Measurements from ENCODE around the gene PPM1N.

The PPM1N gene, protein sequence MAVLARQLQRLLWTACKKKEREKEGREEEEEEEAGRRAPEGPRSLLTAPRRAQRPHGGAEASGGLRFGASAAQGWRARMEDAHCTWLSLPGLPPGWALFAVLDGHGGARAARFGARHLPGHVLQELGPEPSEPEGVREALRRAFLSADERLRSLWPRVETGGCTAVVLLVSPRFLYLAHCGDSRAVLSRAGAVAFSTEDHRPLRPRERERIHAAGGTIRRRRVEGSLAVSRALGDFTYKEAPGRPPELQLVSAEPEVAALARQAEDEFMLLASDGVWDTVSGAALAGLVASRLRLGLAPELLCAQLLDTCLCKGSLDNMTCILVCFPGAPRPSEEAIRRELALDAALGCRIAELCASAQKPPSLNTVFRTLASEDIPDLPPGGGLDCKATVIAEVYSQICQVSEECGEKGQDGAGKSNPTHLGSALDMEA

DNA sequence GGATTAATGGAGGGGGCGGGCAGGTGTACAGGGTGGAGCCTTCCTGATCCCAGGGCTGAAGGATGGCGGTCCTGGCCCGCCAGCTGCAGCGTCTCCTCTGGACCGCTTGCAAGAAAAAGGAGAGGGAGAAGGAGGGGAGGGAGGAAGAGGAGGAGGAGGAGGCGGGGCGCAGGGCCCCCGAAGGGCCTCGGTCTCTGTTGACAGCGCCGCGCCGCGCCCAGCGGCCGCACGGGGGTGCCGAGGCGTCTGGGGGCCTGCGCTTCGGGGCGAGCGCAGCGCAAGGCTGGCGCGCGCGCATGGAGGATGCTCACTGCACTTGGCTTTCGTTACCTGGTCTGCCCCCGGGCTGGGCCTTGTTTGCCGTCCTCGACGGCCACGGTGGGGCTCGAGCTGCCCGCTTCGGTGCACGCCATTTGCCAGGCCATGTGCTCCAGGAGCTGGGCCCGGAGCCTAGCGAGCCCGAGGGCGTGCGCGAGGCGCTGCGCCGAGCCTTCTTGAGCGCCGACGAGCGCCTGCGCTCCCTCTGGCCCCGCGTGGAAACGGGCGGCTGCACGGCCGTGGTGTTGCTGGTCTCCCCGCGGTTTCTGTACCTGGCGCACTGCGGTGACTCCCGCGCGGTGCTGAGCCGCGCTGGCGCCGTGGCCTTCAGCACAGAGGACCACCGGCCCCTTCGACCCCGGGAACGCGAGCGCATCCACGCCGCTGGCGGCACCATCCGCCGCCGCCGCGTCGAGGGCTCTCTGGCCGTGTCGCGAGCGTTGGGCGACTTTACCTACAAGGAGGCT lies at the start of gene PPM1N:
TSS of gene PPM1N (plus strand) at position 33 of the 785 bp plus-strand sequence. CDS start at position 63, 30 bp downstream.
- peak; percentile 53 for DNase-seq

DNA sequence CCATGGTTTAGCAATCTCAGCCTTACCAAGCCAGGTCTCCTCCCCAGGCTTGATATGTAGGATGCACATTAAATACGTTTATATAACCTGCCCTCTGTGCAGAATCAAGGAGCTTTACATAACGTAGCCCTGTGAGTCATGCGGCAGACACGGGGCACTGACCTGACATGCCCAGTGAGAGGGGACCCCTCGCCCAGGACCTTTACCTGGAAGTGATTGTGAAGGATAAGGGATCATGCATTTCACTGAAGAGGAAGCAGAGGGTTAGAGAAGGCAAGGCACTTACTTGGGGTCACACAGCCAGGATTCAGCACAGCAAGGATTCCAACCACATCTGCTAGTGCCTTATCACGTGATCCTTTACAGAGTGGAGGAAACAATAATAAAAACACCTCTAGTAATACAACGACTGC lies 49.4 kb upstream of the PPM1N start:
- DNase-seq = peak; percentile 6

DNA sequence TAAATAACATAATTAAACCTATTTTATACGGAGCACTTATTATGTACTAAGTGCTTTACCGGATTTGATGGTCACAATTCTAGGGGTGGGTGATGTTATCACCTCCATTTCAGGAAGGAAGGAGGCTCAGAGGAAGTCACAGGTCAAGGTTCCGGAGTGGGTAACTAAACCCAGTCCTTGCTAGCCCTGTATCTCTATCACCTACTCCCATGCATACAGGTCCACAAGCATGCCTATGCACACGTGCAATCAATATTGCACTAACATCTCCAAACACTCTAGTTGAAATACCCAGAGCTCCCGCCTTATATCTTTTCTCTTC lies 48.3 kb upstream of the PPM1N start:
- DNase-seq = no peak

DNA sequence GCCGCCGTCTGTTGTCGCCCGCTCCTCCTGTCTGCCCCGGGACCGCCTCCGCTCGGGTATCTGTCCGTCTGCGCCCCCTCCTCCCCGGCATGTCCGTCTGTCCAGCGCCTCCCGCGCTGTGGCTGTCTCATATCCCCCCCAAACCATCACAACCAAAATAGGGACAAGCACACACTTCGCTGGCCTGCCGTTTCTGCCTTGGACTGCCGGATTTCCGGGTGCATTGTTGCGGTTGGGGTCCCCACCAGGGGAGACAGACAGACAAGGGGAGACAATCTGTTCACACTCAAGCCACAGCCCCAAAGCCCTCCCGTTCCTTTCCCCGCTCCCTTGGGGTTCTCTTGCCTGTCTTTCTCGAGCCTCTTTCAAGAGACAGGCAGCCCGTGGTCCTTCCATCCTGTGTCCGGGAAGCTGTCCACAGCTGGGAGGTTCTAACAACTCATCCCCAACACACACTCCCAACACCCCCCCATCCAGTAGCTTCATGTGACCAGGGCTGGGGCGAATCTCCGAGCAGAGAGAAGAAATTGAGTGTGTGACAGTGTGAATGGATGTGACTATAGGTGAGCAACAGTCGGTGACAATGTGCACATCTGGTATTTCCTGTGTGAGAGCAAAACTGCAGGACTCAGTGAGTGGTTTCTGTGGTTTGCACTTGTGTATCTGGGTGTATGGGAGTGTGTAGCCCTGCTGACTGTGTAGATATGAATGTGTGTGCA lies 47.0 kb upstream of the PPM1N start:
- peak; percentile 83 for DNase-seq

DNA sequence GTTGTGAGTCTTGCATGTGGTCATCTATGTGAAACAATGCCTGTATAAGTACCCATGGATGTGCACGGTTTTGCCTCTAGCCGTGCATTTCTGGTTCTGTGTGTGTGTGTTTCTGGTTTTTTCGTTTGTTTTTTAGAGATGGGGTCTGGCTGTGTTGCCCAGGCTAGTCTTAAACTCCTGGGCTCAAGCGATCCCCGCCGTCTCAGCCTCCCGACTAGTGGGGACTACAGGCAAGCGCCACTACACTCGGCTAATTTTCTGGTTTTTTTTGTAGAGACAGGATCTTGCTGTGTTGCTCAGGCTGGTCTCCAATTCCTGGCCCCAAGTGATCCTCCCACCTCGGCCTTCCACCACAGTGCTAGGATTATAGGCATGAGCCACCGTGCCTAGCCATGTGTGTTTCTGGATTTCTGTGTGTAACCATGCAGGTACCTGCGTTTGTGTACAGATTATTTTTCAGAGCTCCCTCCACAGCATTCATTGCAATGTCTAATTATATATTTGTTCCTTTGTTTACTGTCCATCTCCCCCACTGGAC lies 46.3 kb upstream of the PPM1N start:
- DNase-seq = no peak

DNA sequence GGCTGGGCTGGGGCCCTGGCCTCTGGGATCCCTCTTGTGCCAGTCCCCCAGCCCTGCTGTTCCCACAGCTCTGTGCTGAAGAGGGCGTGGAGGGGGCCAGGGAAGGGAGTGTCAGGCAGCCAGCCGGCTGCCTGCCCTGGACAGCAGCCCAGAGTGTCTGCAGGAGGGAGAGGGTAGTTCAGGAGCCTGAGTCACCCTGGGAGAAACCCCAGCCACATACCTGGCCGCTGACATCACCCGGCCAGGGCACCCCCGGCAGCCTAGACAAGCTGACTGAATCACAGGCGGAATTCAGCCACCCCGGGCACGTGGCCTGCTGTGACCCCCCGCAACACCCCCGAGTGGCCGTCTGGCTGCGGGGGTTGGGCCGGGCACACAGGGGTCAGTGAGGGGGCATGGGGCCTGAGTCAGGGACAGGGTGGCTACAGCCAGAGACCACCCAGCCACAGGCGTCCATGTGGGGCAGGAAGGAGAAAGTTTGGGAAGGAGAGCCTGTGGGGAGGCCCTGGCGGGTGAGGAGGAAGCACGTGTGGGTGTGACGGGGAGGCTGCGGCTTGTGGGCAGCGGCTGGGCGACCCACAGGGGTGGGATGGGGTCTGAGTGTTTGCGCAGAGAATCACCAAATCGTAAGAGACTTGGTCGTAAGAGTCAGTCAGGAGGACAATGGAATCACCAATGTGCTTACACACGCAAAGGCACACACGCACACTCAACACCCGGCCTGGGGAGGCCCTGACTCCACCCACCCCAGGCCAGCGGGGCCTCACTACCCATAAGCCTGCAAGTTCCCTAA lies 42.3 kb upstream of the PPM1N start:
- DNase-seq = peak; percentile 91

DNA sequence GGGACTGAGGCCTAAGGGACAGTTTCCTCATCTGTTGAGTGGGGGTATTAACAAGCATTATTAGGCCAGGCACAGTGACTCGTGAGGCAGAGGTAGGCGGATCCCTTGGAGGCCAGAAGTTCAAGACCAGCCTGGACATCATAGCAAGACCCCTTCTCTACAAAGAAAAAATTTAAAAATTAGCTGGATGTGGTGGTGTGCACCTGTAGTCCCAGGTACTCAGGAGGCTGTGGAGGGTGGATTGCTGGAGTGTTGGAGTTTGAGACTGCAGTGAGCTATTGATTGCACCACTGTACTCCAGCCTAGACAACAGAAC lies 41.8 kb upstream of the PPM1N start:
- DNase-seq = no peak

DNA sequence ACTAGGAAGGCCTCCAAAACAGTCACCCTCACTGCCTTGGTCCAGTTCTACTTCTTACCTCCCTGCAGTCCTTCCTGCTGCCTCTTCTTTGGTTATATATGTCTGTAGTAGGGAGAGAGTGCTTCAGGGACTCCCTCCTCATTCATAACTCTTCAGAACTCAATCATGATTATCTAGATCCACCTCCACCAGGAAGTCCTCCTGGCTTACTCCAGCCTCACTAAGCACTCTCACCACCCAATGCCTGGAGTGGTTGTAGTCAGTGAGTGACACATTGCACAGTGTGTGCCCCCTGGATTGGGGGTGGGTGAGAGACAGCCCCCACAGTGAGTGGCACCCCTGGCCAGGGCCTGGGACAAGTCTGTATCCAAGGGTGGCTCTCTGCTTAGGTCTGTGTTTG lies 40.5 kb upstream of the PPM1N start:
- no peak for DNase-seq

DNA sequence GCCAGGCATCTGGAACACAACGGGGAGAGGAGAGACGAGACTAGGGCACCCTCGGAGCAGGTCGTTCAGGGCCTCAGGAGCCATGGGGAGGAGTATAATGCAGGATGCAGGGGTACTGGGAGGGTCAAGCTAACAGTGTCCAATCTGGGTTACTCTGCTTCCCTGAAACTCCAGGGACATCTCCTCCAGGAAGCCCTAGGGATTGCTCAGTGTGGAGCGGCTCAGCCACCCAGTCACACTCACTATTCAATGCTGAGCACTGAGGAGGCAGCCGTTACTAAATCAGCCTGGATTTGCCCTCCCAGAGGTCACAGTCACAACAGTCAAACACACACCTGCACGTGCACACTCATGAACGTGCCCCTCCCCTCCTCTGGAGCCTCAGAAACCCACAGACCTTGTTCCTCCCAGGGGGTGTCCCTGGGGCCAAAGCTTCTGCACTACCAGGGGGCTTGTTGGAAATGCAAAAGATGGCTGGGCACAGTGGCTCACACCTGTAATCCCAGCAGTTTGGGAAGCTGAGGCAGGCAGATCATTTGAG lies 37.4 kb upstream of the PPM1N start:
- no peak for DNase-seq

DNA sequence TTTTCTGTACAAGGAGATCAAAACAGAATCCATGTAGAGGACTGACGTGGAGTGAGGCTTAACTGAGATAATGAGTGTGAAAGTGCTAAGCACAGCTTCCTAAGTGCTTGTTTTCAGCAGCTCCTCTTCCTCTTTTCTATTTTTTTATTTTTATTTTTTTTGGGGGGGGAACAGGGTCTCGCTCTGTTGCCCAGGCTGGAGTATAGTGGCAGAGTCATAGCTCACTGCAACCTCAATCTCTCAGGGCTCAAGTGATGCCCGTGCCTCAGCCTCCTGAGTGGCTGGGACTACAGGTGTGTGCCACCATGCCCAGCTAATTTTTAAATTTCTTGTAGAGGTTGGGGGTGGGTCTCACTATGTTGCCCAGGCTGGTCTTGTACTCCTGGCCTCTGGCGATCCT lies 36.1 kb upstream of the PPM1N start:
- DNase-seq = no peak

DNA sequence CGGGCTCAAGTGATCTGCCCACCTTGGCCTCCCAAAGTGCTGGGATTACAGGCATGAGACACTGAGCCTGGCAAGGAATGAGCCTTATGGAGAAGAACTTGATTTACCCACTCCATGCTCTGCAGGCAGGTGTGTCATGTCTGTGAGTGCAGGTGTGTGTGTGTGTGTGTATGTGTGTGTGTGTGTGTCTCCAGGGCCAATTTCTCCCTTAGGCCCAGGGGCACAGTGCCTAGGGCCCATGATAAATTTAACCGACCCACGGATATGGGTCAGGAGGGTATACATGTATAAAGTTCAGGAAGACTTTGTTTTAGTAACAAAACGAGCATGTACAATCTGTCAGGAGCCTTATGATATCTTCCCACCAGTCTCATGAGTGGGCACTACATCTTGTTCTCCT lies 35.0 kb upstream of the PPM1N start:
- no peak for DNase-seq

DNA sequence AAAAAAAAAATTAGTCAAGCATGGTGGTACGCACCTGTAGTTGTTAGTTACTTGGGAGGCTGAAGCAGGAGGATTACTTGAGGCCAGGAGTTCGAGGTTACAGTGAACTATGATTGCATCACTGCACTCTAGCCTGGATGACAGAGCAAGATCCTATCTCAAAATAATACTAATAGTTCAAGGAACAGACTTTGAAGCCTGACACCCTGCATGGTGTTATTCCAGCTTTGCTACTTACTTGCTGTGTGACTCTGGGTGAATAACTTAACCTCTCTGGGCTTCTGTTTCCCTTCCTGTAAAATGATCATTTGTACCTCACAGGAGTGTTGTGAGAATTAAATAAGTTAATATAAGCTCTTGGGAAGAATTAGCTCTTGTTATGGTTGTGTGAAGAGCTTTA lies 34.0 kb upstream of the PPM1N start:
- no peak for DNase-seq

DNA sequence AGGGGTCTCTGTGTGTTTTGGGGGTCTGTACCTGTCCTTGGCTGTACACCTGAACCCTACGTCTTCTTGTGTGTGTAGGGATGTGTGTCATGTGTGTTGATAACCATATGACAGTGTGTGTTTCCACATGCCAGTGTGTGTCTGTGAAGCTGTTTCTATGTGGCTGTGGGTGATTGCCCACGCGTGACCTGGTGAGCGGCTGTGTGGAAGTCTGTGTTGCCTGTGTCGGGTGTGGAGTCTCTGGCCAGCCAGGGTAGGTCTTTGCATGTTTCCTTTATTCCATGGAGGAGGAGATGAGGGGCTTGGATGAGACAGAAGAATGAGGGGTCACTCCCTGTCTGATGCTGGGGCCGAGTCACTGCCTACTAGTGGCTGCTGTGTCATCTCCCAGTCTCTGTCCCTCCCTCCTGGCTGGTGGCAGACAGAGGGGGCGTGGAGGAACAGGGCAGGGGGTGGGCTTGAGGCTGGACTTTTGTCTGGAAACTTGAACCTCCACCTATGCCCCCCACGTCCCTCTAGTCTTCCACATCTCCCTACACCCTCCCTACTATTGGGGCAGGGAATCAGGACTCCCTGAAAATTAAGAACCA lies 33.3 kb upstream of the PPM1N start:
- DNase-seq = no peak

DNA sequence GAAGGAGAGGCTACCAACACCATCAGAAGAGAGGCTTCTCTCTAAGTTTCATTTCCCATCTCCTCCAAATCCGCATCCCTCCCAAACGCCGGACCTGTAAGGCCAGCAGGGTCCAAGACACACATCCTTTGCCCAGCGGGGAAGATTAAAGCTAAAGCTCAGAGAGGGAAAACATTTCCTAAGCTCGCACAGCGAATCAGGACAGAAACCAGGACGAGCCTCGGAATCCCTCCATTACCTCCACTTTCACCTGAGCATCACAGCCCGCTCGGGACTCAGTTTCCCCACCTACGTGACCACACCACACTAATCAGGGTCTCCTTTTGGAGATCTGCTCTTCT lies 31.2 kb upstream of the PPM1N start:
- DNase-seq = no peak

DNA sequence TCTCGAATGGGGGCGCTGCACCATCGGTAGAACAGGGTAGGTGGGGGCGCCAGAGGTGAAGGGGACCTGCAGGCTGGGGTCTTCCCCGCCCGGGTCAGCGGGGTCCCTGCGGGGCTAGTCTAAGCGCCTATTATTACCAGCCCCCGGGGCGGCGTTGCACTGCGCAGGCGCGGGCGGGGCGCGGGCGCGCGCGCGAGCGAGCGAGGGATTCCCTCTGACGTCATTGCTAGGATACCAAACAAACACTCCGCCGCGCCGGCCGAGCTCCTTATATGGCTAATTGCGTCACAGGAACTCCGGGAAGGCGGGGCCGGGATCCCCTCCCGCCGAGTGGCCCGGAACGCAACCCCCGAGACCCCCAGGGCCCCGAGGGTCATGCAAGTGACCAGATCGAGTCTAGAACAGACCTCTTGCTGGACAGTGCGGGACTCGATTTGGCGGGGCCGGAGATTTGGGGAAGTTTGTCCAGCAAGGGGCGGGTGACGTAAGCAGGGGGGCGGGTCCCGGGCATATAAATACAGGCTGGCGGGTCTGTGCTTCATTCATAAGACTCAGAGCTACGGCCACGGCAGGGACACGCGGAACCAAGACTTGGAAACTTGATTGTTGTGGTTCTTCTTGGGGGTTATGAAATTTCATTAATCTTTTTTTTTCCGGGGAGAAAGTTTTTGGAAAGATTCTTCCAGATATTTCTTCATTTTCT lies 30.6 kb upstream of the PPM1N start, which contains the start of gene FOSB:
TSS of gene FOSB (plus strand) at position 541 of the 703 bp plus-strand sequence. CDS start 591 bp downstream, outside the sequence.
- peak; percentile 99 for DNase-seq

DNA sequence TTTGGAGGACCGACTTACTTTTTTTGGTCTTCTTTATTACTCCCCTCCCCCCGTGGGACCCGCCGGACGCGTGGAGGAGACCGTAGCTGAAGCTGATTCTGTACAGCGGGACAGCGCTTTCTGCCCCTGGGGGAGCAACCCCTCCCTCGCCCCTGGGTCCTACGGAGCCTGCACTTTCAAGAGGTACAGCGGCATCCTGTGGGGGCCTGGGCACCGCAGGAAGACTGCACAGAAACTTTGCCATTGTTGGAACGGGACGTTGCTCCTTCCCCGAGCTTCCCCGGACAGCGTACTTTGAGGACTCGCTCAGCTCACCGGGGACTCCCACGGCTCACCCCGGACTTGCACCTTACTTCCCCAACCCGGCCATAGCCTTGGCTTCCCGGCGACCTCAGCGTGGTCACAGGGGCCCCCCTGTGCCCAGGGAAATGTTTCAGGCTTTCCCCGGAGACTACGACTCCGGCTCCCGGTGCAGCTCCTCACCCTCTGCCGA lies 30.0 kb upstream of the PPM1N start:
- DNase-seq = no peak

DNA sequence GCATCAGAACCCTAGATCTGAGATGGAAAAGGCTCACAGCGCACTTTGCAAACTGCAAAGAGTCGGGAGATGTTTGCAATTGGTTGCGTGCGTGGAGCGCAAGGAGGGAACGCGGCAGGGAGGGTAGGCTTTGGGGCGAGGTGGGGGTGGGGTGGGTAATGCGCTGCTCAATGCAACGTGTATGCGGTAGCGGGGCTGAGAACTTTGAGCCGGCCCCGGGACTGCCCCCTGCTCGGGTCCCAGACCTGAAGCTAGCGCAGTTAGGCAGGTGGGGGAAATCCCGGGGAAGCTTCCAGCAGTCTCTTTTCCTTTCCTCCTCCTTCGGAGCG lies 29.5 kb upstream of the PPM1N start:
- no peak for DNase-seq

DNA sequence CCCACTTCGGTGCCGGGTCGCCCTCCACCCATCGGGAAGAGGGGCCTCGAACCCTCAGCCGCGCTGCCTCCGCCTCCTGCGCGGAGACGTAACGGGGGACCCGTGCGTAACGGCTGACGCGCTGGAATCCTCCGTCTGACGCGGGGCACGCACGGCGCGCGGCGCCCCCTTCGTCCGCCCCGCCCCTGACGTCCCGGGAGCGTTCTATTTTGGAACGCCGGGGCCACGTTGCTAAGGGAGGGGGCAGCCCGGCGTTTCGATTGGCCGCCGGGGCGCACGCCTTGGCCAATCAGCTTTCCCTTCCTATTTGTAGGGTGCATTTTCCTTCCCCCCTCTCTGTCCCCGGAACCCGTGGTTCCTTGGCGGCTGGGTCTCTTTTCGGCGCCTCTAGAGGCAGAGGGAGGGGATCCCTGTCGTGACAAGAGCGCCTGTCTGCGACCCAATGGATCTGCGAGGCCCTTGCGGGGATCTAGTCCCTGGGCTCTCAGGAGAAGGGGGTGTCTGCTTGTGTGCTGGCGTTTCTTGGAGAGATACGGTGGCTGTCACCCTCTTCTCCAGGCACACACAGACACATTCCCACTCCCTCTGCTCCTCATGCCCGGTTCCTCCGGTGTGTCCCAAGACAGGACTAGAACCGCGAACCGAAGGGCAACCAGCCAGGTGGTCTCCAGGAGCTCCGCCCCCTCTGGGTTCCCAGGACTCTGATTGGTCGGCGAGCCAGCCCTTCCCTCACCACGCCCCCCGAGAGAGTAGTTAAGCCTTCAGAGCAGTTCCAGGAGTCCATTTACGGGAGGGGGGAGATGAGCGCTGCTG lies 28.9 kb upstream of the PPM1N start:
- DNase-seq = peak; percentile 95

DNA sequence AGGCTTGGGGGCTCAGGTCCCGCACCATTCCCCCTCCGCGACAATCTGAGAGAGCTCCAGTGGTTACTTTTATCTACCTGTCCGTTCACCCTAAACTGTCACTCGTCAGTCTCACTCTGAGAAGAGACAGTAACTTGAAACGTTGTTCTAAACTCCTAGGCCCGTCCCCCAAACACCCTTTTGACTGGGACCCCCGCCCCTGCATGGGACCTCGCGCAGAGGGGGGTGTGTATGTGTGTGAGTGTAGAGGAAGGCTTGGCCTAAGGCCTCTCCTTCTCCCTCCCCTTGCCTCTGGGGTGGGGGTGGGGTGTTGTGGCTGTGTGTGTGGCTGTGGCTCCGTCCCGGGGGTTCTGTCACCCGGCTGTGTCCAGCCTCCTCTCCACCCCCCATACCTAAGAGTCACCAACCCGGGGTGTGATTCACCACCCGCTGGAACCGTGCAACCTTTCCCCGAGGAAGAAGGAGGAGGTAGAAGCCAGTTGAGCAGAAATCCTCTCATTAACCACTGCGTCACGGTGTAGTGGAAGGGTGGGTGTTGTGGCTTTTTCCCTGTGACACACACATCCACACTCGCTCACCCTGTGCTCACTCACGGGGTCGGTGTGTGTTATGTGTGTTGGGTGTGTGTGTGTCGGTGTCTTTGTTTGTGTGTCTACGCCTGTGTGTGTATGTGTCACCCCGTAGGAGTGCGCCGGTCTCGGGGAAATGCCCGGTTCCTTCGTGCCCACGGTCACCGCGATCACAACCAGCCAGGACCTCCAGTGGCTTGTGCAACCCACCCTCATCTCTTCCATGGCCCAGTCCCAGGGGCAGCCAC lies 28.1 kb upstream of the PPM1N start:
- DNase-seq = no peak

DNA sequence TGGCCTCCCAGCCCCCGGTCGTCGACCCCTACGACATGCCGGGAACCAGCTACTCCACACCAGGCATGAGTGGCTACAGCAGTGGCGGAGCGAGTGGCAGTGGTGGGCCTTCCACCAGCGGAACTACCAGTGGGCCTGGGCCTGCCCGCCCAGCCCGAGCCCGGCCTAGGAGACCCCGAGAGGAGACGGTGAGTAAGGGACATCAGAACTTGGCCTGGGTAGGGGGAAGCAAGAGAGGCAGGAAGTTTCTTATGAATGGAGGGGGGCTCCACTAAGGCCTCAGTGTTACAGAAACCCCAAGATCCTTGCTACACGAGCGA lies 27.5 kb upstream of the PPM1N start:
- DNase-seq = no peak

Measured in eye (tissue), 1 donor.